GM19240 (cell line): ENCODE results near the gene DYNC1H1.

Source experiments
- DNase-seq: peaks from one replicate; pipeline ENCODE4 v3.0.0; 2011; ENCODE audit warnings: low spot score; ENCODE audit not compliant: insufficient read length

DYNC1H1 gene

DNA sequence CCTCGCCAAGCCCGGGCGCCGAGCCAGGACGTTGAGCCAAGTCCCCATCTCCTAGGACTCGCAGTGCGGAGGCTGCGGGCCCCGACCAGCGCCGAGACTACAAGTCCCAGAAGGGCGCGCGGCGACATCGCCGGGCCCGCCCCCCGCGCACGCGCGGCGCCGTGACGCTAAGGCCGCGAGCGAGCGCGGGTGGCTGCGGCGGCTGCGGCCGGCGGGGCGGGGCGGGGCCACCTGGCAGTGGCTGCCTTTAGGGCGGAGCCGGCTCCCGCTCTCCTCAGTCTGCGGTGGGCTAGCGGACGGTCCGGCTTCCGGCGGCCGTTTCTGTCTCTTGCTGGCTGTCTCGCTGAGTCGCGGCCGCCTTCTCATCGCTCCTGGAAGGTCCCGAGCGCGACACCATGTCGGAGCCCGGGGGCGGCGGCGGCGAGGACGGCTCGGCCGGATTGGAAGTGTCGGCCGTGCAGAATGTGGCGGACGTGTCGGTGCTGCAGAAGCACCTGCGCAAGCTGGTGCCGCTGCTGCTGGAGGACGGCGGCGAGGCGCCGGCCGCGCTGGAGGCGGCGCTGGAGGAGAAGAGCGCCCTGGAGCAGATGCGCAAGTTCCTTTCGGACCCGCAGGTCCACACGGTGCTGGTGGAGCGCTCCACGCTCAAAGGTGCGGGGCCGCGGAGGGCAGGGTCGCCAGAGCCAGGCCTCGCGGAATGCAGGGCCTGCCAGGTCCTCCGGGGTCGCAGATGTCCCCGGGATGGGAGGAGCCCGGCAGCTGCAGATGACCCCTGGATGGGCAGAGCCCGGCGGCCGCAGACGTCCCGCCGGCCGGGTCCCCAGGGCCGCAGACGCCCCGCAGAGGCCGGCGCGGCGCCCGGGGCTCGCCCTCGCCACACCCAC is at the start of gene DYNC1H1:
Gene DYNC1H1, plus strand, starts transcription at position 277 of the 884 bp plus-strand sequence. Its CDS starts 119 bp downstream, at position 396.
- peak; percentile 83 for DNase-seq

DNA sequence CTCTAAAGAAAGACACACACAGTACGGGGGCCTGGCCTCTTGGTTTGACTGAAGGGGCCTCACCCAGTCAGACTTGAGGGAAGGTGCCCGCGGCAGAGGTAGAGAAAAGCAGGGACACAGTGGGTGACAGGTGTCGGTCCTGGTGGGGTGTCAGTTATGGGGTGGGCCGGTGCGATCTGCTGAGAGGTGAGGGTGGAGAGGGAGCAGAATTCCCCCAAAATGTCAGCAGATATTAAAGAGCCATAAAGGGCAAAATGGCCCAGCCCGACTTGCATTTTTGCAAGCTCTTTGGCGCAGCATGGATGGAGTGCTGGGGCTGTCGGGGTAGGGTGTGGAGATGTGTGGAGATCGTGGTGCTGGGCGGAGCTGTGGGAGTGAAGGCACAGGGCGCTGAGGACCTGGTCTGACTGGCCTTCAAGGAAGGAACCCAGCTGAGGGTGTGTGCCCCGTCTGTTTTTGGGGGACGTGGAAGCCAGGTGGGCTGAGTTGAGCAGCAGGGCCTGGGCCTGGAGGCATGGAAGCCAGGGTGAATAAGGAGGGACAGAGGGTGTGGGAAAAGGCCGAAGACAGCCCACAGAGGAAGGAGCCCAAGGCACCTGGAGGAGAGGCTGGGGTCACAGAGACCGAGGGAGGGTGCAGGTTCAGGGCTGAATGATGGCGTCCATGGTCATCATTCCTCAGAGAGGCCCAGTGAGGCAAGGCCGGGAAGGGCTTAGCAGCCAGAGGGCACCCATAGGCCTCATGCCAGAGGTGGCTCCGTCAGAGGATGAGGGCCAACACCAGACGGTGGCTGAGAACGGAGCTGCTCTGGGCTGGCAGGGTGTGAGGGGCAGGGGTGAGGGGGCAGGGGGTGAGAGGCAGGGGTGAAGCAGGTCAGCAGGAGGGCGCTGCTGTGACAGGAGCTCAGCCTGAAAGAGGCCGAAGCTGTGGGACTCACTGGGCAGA is 48.2 kb upstream of the DYNC1H1 start:
- no peak for DNase-seq

DNA sequence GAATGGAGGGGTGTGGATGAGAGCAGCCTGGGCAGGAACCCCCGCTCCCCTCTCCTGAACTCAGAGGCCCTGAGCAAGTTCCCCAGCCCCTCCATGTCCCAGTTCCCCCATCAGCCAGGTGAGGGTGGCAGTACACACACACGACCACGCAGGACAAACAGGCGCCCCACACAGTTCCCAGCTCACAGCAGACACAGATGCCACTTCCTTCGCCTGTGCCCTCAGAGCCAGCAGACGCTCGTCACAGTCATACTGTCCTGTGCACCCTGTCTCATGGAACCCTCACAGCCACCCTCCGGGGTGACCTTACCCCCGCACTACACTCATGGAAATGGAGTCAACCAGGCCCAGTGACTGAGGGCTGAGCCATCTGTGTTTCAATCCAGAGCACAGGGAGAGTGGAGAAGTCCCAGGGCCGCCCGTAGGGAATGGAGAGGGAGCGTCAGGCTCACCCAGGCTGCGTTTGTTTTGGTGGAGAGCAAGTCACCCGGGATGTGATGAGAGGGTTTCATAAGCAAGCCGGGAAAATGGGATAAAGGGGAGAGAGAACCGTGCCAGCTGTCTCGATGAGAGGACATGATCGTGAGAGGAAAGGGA is 47.5 kb upstream of the DYNC1H1 start:
- DNase-seq: no peak

DNA sequence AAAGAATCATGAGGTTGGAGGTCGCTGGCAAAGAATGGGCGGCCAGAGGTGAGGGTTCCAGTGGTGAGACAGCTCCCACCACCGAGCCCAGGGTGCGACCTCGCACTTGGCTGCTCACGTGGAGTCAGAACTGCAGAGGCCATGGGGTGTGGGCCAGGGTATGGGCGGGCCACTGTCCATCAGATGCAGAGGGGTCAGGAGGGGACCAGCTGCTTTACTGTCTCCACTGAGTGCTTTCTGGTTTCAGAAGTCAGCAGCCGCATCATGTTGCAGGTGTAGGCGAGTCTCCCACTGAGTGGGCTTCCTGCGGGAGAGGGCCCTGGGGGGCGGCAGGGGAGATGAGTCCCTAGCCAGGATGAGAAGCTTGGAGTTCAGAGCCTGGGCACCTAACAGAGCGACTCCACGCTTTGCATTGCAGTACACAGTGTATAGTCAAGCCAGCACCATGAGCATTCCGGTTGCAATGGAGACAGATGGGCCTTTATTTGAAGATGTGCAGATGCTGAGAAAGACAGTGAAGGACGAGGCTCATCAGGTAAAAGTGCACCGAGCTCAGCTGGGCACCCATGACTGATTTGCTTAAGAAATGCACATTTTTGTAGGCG is 46.9 kb upstream of the DYNC1H1 start:
- DNase-seq: no peak

DNA sequence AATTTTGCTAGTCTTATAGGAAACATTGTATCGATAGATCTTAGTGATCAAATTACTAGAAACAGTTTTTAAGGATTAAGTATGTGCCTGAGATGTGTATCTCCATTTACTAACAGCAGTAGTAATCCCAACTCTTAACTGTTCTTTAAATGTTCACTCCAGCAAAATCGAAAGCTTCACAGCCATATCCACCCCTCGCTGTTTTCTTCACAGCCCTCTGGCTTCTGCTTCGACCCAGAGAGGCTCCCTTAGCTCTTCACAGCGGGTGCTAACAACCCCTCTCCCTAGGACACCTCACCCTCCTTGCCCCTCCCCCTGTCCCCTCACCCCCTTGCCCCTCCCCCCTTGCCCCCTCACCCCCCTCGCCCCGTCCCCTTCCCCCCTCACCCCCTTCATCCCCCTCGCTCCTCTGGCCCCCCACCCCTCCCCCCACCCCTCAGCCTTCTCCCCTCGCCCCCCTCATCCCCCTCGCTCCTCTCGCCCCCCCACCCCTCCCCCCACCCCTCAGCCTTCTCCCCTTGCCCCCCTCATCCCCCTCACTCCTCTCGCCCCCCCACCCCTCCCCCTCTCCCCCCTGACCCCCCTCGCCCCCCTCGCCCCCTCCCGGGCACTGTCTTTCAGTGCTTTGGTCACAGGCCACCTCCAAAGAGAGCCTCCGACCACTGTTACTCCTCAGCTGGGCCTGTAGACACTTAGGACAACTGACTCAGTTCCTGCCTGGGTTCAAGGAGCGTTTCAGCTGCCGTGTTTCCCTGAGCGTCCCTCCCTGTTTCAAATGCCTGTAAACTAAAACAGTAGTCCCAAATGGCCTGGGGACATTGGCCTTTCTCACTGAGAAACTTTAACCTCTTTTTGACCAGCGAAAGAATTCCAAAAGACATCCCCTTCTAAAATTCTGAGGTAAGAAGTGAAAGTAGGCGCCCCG is 46.0 kb upstream of the DYNC1H1 start:
- DNase-seq: no peak

DNA sequence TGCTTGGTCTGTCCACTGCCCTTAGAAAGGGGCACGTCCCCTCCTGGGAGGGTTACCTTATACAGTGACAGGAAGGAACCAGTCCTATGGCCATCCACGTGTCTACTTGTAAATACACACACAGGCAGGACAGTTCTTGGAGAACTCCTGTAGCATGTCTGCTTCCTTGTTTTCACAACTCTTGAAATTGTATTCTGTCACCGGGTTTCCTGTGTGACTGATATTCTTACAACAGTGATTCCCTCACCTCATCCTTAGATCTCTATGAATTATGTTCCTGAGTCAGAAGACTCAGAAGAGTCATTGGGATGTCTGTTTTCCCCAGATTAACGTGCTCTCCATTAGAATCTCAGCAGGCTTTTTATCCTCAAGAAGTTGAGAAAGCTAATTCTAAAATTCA is 44.1 kb upstream of the DYNC1H1 start:
- DNase-seq: no peak

DNA sequence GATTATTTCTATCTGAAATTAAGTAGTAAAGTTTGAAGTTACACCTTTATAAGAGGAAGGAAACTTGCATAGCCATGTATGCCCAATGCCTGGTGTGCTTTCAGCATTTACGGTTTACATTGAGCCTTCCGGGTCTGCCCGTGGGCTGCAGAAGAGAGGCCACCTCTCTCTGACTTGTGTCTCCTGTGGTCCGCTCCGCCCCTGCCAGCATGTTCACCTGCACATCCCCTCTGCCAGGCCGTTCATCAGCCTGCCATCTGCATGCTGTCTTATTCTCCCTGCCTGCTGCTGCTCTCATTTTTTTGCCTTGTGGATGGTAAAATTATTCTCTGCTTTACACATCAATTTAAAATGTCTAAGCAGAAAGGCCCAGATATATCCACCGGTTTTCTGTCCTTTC is 41.5 kb upstream of the DYNC1H1 start:
- DNase-seq: no peak

DNA sequence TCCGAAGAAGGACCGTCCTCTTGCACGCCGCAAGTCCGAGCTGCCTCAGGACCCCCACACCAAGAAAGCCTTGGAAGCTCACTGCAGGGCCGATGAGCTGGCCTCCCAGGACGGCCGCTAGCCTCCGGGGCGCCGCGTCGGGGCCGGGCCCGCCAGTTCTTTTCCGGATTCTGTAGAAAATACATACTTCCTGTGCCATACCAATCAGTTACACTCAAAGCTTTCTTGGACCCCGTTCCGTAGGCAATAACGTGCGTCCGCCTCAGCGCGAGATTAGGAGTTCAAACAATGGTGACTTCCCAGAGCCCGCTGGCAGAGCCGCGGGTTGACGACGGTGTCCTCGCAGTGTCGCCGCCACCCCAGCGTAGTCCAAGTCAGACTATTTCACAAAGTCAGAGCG is 39.2 kb upstream of the DYNC1H1 start:
- no peak for DNase-seq

DNA sequence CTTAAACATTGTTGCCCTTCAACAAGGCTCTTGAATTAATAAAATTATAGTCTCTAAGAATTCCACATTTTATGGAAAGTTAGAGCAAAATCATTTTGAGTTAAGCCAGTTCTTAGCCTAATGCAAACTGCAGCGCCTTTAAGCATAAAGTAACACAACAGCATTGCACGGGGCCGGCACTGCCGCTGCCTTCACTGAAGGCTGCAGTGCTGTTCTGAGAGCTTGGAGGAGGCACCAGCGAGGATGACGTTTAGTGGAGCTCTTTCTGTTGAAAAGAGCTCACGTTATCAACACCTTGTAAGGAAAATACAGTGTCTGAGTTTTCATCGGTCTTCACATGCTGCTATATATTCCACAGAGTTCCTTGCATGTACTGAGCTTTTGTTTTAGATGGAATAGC is 38.3 kb upstream of the DYNC1H1 start:
- no peak for DNase-seq

DNA sequence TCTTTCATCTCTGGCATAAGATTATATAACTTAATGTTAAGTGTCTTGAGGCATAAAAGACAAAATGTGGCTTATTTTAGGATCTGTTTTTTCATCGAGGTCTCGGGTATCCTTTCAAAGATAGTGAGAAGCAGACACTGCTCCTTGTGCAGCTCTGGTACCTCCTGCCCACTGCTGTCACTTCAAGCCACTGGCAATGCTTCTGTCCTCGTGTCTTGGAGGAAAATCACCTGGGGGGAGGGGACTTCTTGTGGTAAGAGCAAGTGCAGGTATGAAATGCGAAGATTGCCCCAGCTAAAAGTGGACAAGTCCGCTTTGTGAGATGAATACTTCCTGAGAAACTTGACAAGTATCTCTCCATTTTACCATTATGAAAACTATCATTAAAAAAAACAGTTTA is 37.8 kb upstream of the DYNC1H1 start:
- no peak for DNase-seq

DNA sequence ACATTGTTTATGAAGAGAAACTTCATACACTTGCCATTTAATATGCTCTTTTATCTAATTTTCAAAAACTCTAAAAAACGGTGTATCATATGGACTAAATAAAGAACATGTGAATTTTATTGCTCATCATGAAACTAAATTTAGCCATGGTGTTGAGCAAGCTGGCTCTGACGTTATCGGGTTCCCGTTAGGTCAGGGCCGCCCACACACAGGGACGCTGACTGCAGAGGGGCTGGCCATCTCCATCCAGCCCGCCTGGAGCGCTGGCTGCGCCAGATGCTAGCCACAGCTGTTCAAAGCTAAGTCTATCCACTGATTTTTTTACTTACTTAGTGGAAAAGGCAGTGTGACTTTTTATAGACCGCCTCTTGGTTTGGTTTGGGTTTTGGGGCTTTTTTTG is 36.5 kb upstream of the DYNC1H1 start:
- no peak for DNase-seq

DNA sequence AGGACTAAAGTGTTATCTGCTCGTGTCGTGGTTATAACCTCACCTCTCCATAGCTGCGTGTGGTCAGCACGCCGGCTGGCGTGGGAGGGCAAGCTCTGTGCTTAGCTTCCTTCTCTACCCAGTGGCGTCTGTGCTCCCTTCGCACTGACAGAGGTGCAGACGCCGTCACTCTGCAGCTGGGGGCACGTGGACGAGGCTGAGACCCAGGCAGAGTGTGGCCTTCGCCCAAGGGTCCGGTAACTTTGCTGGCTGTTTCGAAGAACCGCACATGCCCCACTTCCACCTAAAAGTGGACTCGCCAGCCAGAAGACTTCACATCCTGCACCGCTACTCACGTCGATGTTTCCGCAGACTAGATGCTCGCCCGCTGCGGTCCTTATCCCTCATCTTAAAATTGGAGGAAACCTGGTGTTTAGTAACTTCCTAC is 35.9 kb upstream of the DYNC1H1 start:
- DNase-seq: no peak

DNA sequence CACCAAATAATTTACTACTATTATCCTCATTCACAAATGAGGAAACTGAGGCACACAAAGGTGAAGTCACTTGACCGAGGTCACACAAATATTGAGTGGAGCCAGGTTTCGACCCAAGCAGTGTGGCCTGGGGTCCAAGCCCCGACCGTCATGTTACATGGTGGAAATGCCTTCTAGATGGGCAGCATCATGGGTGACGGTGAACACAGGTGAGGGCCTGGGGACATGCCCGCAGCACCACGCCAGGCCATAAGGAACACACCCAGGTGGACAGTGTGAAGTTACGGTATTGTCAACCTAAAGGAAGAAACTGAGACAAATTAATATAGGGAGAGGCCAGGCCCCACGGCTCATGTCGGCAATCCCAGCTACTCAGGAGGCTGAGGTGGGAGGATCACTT is 35.3 kb upstream of the DYNC1H1 start:
- no peak for DNase-seq

DNA sequence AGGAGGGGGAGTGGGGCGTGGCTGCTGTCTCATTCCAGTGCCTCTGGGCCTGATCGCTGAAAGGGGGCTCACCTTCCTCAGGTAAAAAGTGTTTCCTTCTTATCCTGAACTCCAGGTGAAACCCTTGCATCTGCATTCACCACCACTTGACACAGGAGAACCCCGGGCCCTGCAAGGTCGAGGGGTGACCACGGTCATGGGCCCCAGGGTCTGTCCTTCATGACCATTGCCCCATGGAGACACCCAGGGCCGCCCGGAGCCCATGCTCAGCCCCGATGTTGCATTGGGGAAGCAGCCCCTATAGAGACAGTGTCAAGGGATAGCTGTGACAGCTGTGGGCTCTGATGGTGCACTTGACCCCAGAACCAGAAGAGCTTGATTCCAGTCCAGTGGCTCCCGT is 34.4 kb upstream of the DYNC1H1 start:
- no peak for DNase-seq

DNA sequence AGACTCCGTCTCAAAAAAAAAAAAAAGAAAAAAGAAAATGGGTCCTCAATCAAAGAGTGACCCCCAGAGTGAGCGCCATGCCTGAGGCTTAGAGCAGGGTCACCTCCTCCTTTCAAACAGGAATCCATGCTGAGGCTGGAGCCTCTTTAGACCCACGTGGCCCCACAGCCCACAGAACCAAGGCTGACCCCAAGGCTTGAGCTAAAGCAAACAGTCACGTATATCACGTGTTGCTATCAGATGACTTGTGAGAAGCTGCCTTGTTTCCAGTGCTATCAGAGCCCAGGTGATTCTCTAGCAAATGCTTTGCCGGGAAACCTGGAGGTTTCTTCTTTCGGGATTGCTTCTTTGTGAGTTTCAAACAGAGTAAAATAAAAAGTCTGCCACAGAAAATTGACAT is 31.7 kb upstream of the DYNC1H1 start:
- DNase-seq: no peak

DNA sequence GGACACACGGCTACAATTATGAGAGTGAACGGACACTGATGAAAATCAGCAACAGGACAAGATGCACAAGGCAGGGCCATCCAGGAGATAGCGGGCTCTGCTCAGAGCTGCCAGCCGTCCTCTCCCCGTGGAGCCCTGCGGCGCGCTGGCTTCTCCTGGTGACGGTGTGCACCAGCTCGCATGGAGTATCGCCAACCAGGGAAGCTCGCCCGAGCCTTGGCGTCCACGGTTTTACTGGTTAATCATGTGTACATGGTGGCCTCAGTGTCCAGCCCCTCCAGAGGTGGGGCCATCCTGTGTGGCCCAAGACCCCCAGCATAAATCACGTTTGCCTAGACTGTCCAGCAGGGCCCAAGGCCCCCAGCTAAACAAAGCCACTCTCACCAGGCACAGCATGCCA is 31.2 kb upstream of the DYNC1H1 start:
- no peak for DNase-seq

DNA sequence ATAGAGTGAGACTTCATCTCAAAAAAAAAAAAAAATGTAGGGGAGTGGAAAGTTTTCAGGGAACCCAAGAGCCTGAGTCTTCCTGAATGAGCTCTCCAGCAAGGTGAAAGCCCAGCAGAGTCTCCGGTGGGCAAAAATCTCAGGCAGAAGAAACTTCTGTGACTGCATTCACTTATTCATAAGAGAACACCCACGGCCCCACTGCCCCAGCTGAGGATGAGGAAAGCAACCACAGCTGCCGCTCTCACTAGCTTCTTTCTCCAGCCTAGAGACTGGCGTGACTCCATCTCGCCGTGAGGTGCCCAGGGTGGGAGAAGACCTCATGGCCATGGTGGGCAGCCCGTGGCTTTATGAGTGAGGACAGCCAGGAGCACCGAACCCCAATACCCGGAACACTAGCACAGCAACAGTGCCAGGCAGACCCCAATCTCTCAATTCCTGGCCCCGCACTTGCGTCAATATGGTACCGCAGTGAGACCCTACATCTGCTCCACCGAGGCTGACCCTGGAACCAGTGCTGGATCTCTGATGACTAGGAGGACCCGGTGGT is 29.7 kb upstream of the DYNC1H1 start:
- DNase-seq: no peak

DNA sequence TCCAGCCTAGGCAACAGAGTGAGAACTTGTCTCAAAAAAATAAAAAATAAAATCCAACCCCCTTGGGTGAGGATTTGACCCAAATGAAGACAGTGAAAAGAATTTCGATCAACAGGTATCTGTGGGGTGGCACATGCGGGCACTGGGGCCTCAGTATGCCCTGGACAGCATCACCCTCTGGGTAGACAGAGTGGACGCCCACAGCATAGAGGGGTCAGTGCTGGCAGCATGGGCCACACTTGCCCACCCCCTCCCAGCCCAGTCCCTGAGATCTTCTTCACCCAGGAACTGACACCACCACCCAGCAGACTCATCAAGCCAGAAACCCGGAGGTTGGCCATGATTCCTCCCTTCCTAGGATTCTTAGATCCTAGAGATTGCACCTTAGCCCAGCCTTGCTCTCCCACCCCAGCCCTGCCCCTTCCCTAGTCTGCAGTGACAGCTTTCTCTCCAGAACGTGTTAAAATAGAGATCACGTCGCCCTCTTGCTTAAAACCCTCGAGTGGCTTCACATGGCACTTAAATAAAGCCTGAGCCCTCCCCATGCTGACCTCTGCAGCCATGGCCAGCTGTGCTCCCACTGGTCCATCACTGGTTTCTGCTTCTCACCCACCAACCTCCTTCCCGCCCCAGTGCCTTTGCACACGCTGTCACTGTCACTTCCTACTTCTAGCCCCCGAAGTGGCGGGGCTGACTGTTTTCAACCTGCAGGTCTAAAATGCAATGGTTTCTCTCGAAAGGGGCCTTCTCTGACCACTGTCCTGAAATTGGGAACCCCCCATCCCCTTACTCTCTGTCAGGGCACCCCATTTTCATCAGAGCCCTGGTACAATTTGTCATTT is 26.2 kb upstream of the DYNC1H1 start:
- DNase-seq: no peak

DNA sequence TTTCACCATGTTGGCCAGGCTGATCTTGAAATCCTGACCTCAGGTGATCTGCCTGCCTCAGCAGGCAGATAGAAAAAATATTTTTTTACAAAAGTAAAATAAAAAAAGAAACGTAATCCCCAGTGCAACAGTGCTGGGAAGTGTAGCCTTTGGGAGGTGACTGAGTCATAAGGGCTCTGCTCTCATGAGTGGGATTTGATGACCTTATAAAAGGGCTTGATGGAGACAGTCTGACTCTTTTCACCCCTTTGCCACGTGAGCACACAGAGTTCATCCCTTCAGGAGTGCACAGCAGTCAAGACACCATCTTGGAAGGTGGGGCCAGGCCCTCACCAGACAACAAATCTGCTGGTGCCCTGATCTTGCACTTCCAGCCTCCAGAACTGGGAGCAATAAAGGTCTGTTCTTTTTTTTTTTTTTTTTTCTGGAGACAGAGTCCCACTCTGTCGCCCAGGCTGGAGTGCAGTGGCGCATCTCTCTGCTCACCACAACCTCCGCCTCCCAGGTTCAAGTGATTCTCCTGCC is 24.7 kb upstream of the DYNC1H1 start:
- DNase-seq: no peak
